ENCODE results near the gene MCU. TPM values are rescaled to one million over a fixed set of nuclear protein-coding genes. Genes with fewer than 3 reads are reported as not detected.

The MCU gene
- total RNA-seq, 1 experiment from 2014 or later: 70.2 TPM

DNA sequence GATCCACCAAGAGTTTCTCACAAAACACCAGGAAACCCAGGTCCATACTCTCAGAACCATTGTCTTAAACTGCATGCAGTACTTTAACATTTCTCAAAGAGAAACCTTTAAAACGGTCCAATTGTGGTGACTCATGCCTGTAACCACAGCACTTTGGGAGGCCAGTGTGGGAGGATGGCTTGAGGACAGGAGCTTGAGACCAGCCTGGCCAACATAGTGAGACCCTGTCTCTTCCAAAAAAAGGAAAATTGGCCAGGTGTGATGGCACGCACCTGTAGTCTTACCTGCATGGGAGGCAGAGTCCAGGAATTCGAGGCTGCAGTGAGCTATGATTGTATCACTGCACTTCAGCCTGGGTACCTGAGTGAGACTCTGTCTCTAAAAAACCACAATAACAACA is 104.1 kb downstream of the MCU start:
- no peak overlapping the region for H3K27ac Mint-ChIP-seq (ENCODE audit: unreplicated experiment)
- no peak for DNase-seq
- no TSS peak for BruUV-seq (replicated peaks)
- H3K27me3 Mint-ChIP-seq (ENCODE audit: unreplicated experiment): no peaks in the 10 kb centered on the region
- TF ChIP-seq, protein P1, sequence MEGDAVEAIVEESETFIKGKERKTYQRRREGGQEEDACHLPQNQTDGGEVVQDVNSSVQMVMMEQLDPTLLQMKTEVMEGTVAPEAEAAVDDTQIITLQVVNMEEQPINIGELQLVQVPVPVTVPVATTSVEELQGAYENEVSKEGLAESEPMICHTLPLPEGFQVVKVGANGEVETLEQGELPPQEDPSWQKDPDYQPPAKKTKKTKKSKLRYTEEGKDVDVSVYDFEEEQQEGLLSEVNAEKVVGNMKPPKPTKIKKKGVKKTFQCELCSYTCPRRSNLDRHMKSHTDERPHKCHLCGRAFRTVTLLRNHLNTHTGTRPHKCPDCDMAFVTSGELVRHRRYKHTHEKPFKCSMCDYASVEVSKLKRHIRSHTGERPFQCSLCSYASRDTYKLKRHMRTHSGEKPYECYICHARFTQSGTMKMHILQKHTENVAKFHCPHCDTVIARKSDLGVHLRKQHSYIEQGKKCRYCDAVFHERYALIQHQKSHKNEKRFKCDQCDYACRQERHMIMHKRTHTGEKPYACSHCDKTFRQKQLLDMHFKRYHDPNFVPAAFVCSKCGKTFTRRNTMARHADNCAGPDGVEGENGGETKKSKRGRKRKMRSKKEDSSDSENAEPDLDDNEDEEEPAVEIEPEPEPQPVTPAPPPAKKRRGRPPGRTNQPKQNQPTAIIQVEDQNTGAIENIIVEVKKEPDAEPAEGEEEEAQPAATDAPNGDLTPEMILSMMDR (IDR thresholded peaks at IDR 0.05; ENCODE audit: unreplicated experiment): no peak
- H3K4me3 Mint-ChIP-seq (ENCODE audit: low read depth, unreplicated experiment): no peak overlapping the region
- H3K4me1 Mint-ChIP-seq (ENCODE audit: low read depth, unreplicated experiment): peaks cover 12% of the 10 kb centered on the region
- H3K9me3 Mint-ChIP-seq (ENCODE audit: low read depth, unreplicated experiment): no peaks in the 10 kb centered on the region
- CTCF ChIA-PET: interaction anchor here (0.7 to 1.2 kb wide), 2 partner anchors 11 to 14 kb away, joined by 3 read pairs; no protein-coding TSS in a partner anchor
- H3K36me3 Mint-ChIP-seq (ENCODE audit: insufficient read depth, unreplicated experiment): no peaks in the 10 kb centered on the region
- intact Hi-C loops (cut with micrococcal nuclease; ENCODE audit: unreplicated experiment): no loop called here

DNA sequence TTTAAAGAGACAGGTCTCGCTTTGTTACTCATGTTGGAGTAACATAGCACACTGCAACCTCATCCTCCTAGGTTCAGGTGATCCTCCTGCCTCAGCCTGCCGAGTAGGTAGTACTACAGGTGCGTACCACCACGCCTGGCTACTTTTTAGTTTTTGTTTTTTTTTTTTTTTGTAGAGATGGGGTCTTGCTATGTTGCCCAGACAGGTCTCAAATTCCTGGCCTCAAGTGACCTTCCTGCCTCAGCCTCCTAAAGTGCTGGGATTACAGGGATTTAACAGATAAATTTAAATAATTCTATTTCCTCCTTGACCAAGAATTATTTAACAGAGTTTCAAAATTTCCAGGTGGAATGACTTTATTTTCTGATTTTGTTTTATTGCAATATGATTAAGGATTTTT is 104.6 kb downstream of the MCU start:
- no peak for DNase-seq
- TF ChIP-seq, protein P1 (IDR thresholded peaks at IDR 0.05; ENCODE audit: unreplicated experiment): no peak
- no peaks in the 10 kb centered on the region for H3K9me3 Mint-ChIP-seq (ENCODE audit: low read depth, unreplicated experiment)
- H3K4me1 Mint-ChIP-seq (ENCODE audit: low read depth, unreplicated experiment): peaks cover 17% of the 10 kb centered on the region
- intact Hi-C loops (cut with micrococcal nuclease; ENCODE audit: unreplicated experiment): no loop called here
- no peak overlapping the region for H3K4me3 Mint-ChIP-seq (ENCODE audit: low read depth, unreplicated experiment)
- CTCF ChIA-PET: interaction anchor here (0.7 to 1.2 kb wide), 2 partner anchors 12 to 14 kb away, joined by 3 read pairs; no protein-coding TSS in a partner anchor
- H3K27ac Mint-ChIP-seq (ENCODE audit: unreplicated experiment): no peak overlapping the region
- H3K27me3 Mint-ChIP-seq (ENCODE audit: unreplicated experiment): no peaks in the 10 kb centered on the region
- BruUV-seq (replicated peaks): no TSS peak
- no peaks in the 10 kb centered on the region for H3K36me3 Mint-ChIP-seq (ENCODE audit: insufficient read depth, unreplicated experiment)

DNA sequence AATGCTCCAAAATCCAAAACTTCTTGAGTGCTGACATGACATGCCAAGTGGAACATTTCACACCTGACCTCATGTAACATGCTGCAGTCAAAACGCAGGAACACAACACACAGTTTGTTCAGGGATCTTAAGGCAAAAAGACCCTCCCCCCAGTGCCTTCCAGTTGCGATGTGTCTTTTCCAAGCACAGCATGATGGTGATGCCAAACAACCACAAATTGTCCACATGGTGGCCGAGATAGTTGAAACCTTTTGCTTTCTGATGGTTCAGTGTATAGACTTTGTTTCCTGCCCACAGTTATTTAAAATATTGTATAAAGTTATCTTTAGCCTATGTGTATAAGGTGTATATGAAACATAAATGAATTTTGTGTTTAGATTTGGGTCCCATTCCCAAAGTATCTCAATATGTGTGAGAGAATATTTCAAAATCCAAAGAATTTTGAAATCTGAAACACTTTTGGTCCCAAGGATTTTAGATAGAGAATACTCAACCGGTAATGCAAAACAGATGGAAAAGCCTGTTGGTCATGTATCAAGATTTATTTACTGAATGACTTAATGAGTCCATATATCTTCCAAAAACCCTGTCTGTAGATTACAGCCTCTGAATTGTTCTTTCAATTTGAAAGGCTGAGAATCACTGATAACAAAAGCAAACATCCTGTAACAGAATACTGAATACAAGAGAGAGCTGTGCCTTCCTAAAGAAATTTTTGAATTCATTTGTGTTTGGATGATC is 108.2 kb downstream of the MCU start:
- BruUV-seq (replicated peaks): no TSS peak
- Mint-ChIP-seq H3K27me3 (ENCODE audit: unreplicated experiment) (no peaks in the 10 kb centered on the region), H3K27ac (ENCODE audit: unreplicated experiment) (no peak overlapping the region), H3K4me1 (ENCODE audit: low read depth, unreplicated experiment) (peaks cover 41% of the 10 kb centered on the region), H3K9me3 (ENCODE audit: low read depth, unreplicated experiment) (peaks cover 3% of the 10 kb centered on the region), H3K36me3 (ENCODE audit: insufficient read depth, unreplicated experiment) (peaks cover 8% of the 10 kb centered on the region), H3K4me3 (ENCODE audit: low read depth, unreplicated experiment) (no peak overlapping the region)
- intact Hi-C loops (cut with micrococcal nuclease; ENCODE audit: unreplicated experiment): loop anchor here (2.0 kb wide), 1 partner anchor 15 kb away; no protein-coding TSS in a partner anchor
- TF ChIP-seq, protein P1 (IDR thresholded peaks at IDR 0.05; ENCODE audit: unreplicated experiment): no peak
- DNase-seq: no peak
- CTCF ChIA-PET: no interaction called here

DNA sequence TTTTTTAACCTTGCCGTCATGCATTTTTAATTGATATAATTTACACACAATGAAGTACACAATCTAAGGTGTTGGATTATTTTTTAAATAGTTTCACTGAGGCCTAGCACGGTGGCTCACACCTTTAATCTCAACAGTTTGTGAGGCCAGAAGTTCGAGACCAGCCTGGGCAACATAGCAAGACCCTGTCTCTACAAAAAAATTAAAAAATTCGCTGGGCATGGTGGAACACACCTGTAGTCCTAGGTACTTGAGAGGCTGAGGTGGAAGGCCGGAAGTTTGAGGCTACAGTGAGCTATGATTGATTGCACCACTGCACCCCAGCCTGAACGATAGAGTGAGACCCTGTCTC is 108.8 kb downstream of the MCU start:
- H3K27me3 Mint-ChIP-seq (ENCODE audit: unreplicated experiment): no peaks in the 10 kb centered on the region
- no TSS peak for BruUV-seq (replicated peaks)

More for the DNA sequence above, 108.8 kb downstream of the MCU start:
- Mint-ChIP-seq H3K36me3 (ENCODE audit: insufficient read depth, unreplicated experiment) (peaks cover 8% of the 10 kb centered on the region), H3K9me3 (ENCODE audit: low read depth, unreplicated experiment) (peaks cover 3% of the 10 kb centered on the region), H3K4me1 (ENCODE audit: low read depth, unreplicated experiment) (peaks cover 44% of the 10 kb centered on the region), H3K4me3 (ENCODE audit: low read depth, unreplicated experiment) (no peak overlapping the region), H3K27ac (ENCODE audit: unreplicated experiment) (no peak overlapping the region)
- CTCF ChIA-PET: no interaction called here
- intact Hi-C loops (cut with micrococcal nuclease; ENCODE audit: unreplicated experiment): loop anchor here (2.0 kb wide), 1 partner anchor 16 kb away; no protein-coding TSS in a partner anchor
- TF ChIP-seq, protein P1 (IDR thresholded peaks at IDR 0.05; ENCODE audit: unreplicated experiment): no peak
- no peak for DNase-seq

Data from Calu3 (cell line).